SK-N-DZ (cell line): Measurements from ENCODE around the gene TOGARAM1.
A peak's percentile ranks its signal among the peaks of the same experiment; 100 is the strongest.
"Not testable (repeated sequence)": the region's sequence is repeated elsewhere in the genome, so short reads cannot be mapped to it uniquely, and the experiment has no call there.

Source experiments
- DNase-seq: peaks from one replicate; pipeline ENCODE4 v3.0.0-alpha.2; 2015; ENCODE audit warnings: low spot score

Gene TOGARAM1

GRCh38 chr14:45044638-45045037 is 82.6 kb downstream of the TOGARAM1 start:
- no peak for DNase-seq

- no peak for DNase-seq
These were observed 86.4 kb downstream of the TOGARAM1 start for GRCh38 chr14:45048385-45048784.

- DNase-seq: no peak
These were observed 89.2 kb downstream of the TOGARAM1 start for GRCh38 chr14:45051180-45051579.

- DNase-seq: no peak
These were observed 89.9 kb downstream of the TOGARAM1 start for GRCh38 chr14:45051896-45052295.

- no peak for DNase-seq
These were observed 95.4 kb downstream of the TOGARAM1 start for GRCh38 chr14:45057349-45057748.

GRCh38 chr14:45057881-45058364 is 95.9 kb downstream of the TOGARAM1 start:
- no peak for DNase-seq

- DNase-seq: no peak
These were observed 98.6 kb downstream of the TOGARAM1 start for GRCh38 chr14:45060551-45060950.

- no peak for DNase-seq
These were observed 103.5 kb downstream of the TOGARAM1 start for GRCh38 chr14:45065540-45065939.

- no peak for DNase-seq
These were observed 104.0 kb downstream of the TOGARAM1 start for GRCh38 chr14:45065956-45066355.

- no peak for DNase-seq
These were observed 104.7 kb downstream of the TOGARAM1 start for GRCh38 chr14:45066667-45067066.

- DNase-seq: no peak
These were observed 106.4 kb downstream of the TOGARAM1 start for GRCh38 chr14:45068396-45068795.

GRCh38 chr14:45070215-45070614 is 108.2 kb downstream of the TOGARAM1 start:
- DNase-seq: no peak

- DNase-seq: no peak
These were observed 110.1 kb downstream of the TOGARAM1 start for GRCh38 chr14:45072126-45072525.

GRCh38 chr14:45073231-45073879 is 111.4 kb downstream of the TOGARAM1 start:
- no peak for DNase-seq

GRCh38 chr14:45078323-45078722 is 116.3 kb downstream of the TOGARAM1 start:
- DNase-seq: no peak

- DNase-seq: not testable (repeated sequence)
These were observed 118.5 kb downstream of the TOGARAM1 start for GRCh38 chr14:45080416-45080968.

GRCh38 chr14:45081096-45081495 is 119.1 kb downstream of the TOGARAM1 start:
- not testable (repeated sequence) for DNase-seq

- no peak for DNase-seq
These were observed 120.4 kb downstream of the TOGARAM1 start for GRCh38 chr14:45082420-45082819.

GRCh38 chr14:45083617-45083975 is 121.6 kb downstream of the TOGARAM1 start:
- no peak for DNase-seq

GRCh38 chr14:45083976-45084722 is 122.2 kb downstream of the TOGARAM1 start, which contains the start of gene PRPF39:
Gene PRPF39 (plus strand): TSS chr14:45084116. CDS start chr14:45095240, 11,124 bp downstream.
- peak; percentile 93 for DNase-seq

- DNase-seq: no peak
These were observed 123.0 kb downstream of the TOGARAM1 start for GRCh38 chr14:45084946-45085346.

- DNase-seq: no peak
These were observed 127.8 kb downstream of the TOGARAM1 start for GRCh38 chr14:45089813-45090212.

GRCh38 chr14:45091710-45092109 is 129.7 kb downstream of the TOGARAM1 start:
- DNase-seq: no peak
